Transverse colon (tissue), 4 donors: Measurements from ENCODE around the gene GABRR2. TPM values are rescaled to one million over a fixed set of nuclear protein-coding genes. Genes with fewer than 3 reads are reported as not detected.

ENCODE experiments used
- DNase-seq: peaks from one replicate; pipeline ENCODE4 v3.0.0-alpha.2; 2019
- H3K27ac ChIP-seq, 4 donors: fragments of 200-600 bp; sonication (generic); 2 replicates each; pipeline ENCODE4 v1.5.1; 2016 to 2018; ENCODE audit warnings: inconsistent platforms in 4 of 4
- H3K27me3 ChIP-seq: fragments of 200-600 bp; sonication (generic); 2 replicates; pipeline ENCODE4 v1.5.1; 2017; ENCODE audit warnings: inconsistent platforms
- H3K36me3 ChIP-seq, 4 donors: fragments of 200-600 bp; sonication (generic); 2 replicates each; pipeline ENCODE4 v1.5.1; 2017 to 2019; ENCODE audit warnings: inconsistent platforms in 4 of 4
- H3K4me1 ChIP-seq, 4 donors: fragments of 200-600 bp; sonication (generic); 2 replicates each; pipeline ENCODE4 v1.5.1; 2017 to 2020; ENCODE audit warnings: inconsistent platforms in 4 of 4
- H3K4me3 ChIP-seq, 4 donors: fragments of 200-600 bp; sonication (generic); 1 replicate in 1 of 4; 2 replicates in 3 of 4; pipeline versions ENCODE4 v1.5.1 to v1.6.1; 2017 to 2019; ENCODE audit warnings: inconsistent platforms in 4 of 4
- H3K9me3 ChIP-seq, 2 donors: fragments of 200-600 bp; sonication (generic); 2 replicates each; pipeline ENCODE4 v1.5.1; 2017 to 2019; ENCODE audit warnings: inconsistent platforms in 2 of 2
- CTCF ChIP-seq, 5 experiments: fragments of 200-600 bp in 3 of 5; fragments of 450-650 bp in 2 of 5; sonication (generic) in 3 of 5; IDR thresholded peaks; 1 replicate in 2 of 5; 2 replicates in 3 of 5; pipeline ENCODE4 v1.5.1; 2016 to 2017; ENCODE audit warnings: antibody characterized with exemption in 5 of 5, inconsistent platforms in 3 of 5, mild to moderate bottlenecking in 2 of 5, moderate library complexity in 1 of 5
- EP300 ChIP-seq: sonication (generic); formaldehyde crosslinking; IDR thresholded peaks from one replicate; pipeline ENCODE4 v1.6.1; 2017; ENCODE audit warnings: antibody characterized with exemption, low read depth
- POLR2A ChIP-seq: fragments of 450-650 bp; IDR thresholded peaks from one replicate; pipeline ENCODE4 v1.6.1; 2016; ENCODE audit warnings: antibody characterized with exemption, mild to moderate bottlenecking, moderate library complexity
- POLR2AphosphoS5 ChIP-seq, 3 donors: sonication (generic); formaldehyde crosslinking; IDR thresholded peaks; one replicate each; pipeline ENCODE4 v1.6.1; 2016; ENCODE audit warnings: antibody characterized with exemption in 3 of 3
- WGBS, 2 donors: methylation state at CpG; one replicate each; pipeline ENCODE4 v1.1.5; 2018; ENCODE audit warnings: low coverage in 1 of 2; 5-methylcytosine and 5-hydroxymethylcytosine counted together
- in situ Hi-C, 4 donors: fragments of 200-750 bp; cut with MboI; loops; one replicate each; pipeline versions ENCODE4 v1.15.0 to v1.15.1; 2017; ENCODE audit warnings: low sequenced_read_pairs in 3 of 4, low pct_ligation_motif_present in 1 of 4, low pct_unique_long_range_greater_than_20kb in 1 of 4
- intact Hi-C: fragments of 100-400 bp; cut with DNase I; formaldehyde crosslinking; loops from one replicate; pipeline ENCODE4 v1.15.1; 2023; ENCODE audit warnings: low total_unique reads
- total RNA-seq, 4 donors: library from RNA; depleted of rRNA; stranded (reverse); fragments of >200 nt; gene quantifications; one replicate each; pipeline ENCODE4 v1.1.0, GENCODE V29; 2016

GABRR2 gene
- total RNA-seq, 4 donors from 2014 or later: 1.1 to 4.3 (median 1.2) TPM; not detected in 1

GRCh38 chr6:89268776-89269175, 46.3 kb downstream of the GABRR2 start:
- H3K36me3 ChIP-seq: no peaks in the 10 kb centered on the region
- H3K27ac ChIP-seq: no peak overlapping the region
- H3K27me3 ChIP-seq: no peaks in the 10 kb centered on the region
- no peaks in the 10 kb centered on the region for H3K9me3 ChIP-seq
- no peak for TF ChIP-seq POLR2A
- TF ChIP-seq EP300: no peak
- no peak for TF ChIP-seq CTCF (IDR thresholded peaks at IDR 0.05)
- no peak for TF ChIP-seq POLR2AphosphoS5 (IDR thresholded peaks at IDR 0.05)
- in situ Hi-C loops: no loop called here
- DNase-seq: no peak
- intact Hi-C loops: no loop called here
- no peaks in the 10 kb centered on the region for H3K4me1 ChIP-seq
- 77 to 100% methylated on average over 1 to 7 of the region's 7 CpGs for WGBS, 2 donors
- no peak overlapping the region for H3K4me3 ChIP-seq

- Histone ChIP-seq H3K27me3 (no peaks in the 10 kb centered on the region), H3K9me3 (no peaks in the 10 kb centered on the region), H3K36me3 (no peaks in the 10 kb centered on the region), H3K27ac (no peak overlapping the region), H3K4me1 (no peaks in the 10 kb centered on the region), H3K4me3 (no peak overlapping the region)
- in situ Hi-C loops: no loop called here
- intact Hi-C loops: no loop called here
- no peak for TF ChIP-seq CTCF (IDR thresholded peaks at IDR 0.05)
- no peak for TF ChIP-seq POLR2A
- TF ChIP-seq POLR2AphosphoS5 (IDR thresholded peaks at IDR 0.05): no peak
- no peak for DNase-seq
- 70 to 98% methylated on average over 3 to 4 of the region's 4 CpGs for WGBS, 2 donors
Observed at GRCh38 chr6:89267918-89268317, 47.2 kb downstream of the GABRR2 start.

GRCh38 chr6:89264296-89264695, 50.8 kb downstream of the GABRR2 start:
- Histone ChIP-seq H3K4me3 (no peak overlapping the region), H3K9me3 (no peaks in the 10 kb centered on the region), H3K4me1 (peaks cover 0 to 3% (median 2%) of the 10 kb centered on the region in 4 donors), H3K27ac (no peak overlapping the region), H3K27me3 (no peaks in the 10 kb centered on the region), H3K36me3 (no peaks in the 10 kb centered on the region)
- no peak for DNase-seq
- WGBS, 2 donors: 95 to 98% methylated on average over 6 to 20 of the region's 20 CpGs
- in situ Hi-C loops (no loop called here), intact Hi-C loops (no loop called here)
- TF ChIP-seq POLR2A (no peak), EP300 (no peak), POLR2AphosphoS5 (IDR thresholded peaks at IDR 0.05) (no peak), CTCF (IDR thresholded peaks at IDR 0.05) (no peak)

GRCh38 chr6:89260832-89261231, 54.3 kb downstream of the GABRR2 start:
- H3K4me1 ChIP-seq: peaks cover 0 to 3% (median 2%) of the 10 kb centered on the region in 4 donors
- no peak for DNase-seq
- in situ Hi-C loops: no loop called here
- no peaks in the 10 kb centered on the region for H3K36me3 ChIP-seq
- H3K27ac ChIP-seq: no peak overlapping the region
- H3K27me3 ChIP-seq: no peaks in the 10 kb centered on the region
- WGBS, 2 donors: 31% methylated on average over 5 of the region's 5 CpGs; no CpG with 5 or more reads in 1 of the 2 donors
- TF ChIP-seq POLR2A (no peak), EP300 (no peak), CTCF (IDR thresholded peaks at IDR 0.05) (no peak), POLR2AphosphoS5 (IDR thresholded peaks at IDR 0.05) (no peak)
- H3K9me3 ChIP-seq: no peaks in the 10 kb centered on the region
- intact Hi-C loops: no loop called here
- H3K4me3 ChIP-seq: no peak overlapping the region
